DND-41 (cell line): Measurements from ENCODE around the gene SOCS3.

Experiments used
- ATAC-seq: fragments of 200-7000 bp; cut with Tn5 transposase; 3 replicates; pipeline ENCODE4 v1.9.1; 2021; ENCODE audit warnings: low read depth; ENCODE audit not compliant: insufficient read depth
- DNase-seq: peaks from one replicate; pipeline ENCODE4 v3.0.0-alpha.2; 2020
- H2AFZ ChIP-seq: 2 replicates; pipeline ENCODE4 v1.6.0; 2012; ENCODE audit warnings: low read depth, low read length
- H3K27ac ChIP-seq: 2 replicates; pipeline ENCODE4 v1.5.1; 2012; ENCODE audit warnings: low read length, inconsistent platforms
- H3K27me3 ChIP-seq: fragments of 200-600 bp; sonication (generic); 2 replicates; pipeline ENCODE4 v1.6.0; 2012; ENCODE audit warnings: low read length, mild to moderate bottlenecking, inconsistent platforms; ENCODE audit not compliant: insufficient read depth, poor library complexity
- H3K36me3 ChIP-seq: 2 replicates; pipeline ENCODE4 v1.5.1; 2012; ENCODE audit warnings: low read length, inconsistent platforms; ENCODE audit not compliant: insufficient read depth
- H3K4me1 ChIP-seq: 2 replicates; pipeline ENCODE4 v1.5.1; 2012; ENCODE audit warnings: mild to moderate bottlenecking, low read length; ENCODE audit not compliant: insufficient read depth
- H3K4me2 ChIP-seq: 2 replicates; pipeline ENCODE4 v1.6.0; 2012; ENCODE audit warnings: mild to moderate bottlenecking, moderate library complexity, low read length, inconsistent platforms; ENCODE audit not compliant: insufficient read depth
- H3K4me3 ChIP-seq, 2 experiments: fragments of 200-600 bp in 1 of 2; shearing (Covaris generic) in 1 of 2; 2 replicates each; pipeline ENCODE4 v1.5.1; 2012 to 2016; ENCODE audit warnings: inconsistent platforms in 2 of 2, low read length in 2 of 2, mild to moderate bottlenecking in 2 of 2, low read depth in 1 of 2, moderate library complexity in 1 of 2
- H3K79me2 ChIP-seq: 2 replicates; pipeline ENCODE4 v1.6.0; 2012; ENCODE audit warnings: low read length, inconsistent platforms; ENCODE audit not compliant: insufficient read depth
- H3K9ac ChIP-seq: 2 replicates; pipeline ENCODE4 v1.6.0; 2012; ENCODE audit warnings: low read depth, mild to moderate bottlenecking, inconsistent platforms, low read length, moderate library complexity
- H3K9me3 ChIP-seq: 2 replicates; pipeline ENCODE4 v1.5.1; 2012; ENCODE audit warnings: low read length, moderate library complexity, mild to moderate bottlenecking, inconsistent platforms; ENCODE audit not compliant: insufficient read depth, severe bottlenecking
- H4K20me1 ChIP-seq: 2 replicates; pipeline ENCODE4 v1.6.0; 2012; ENCODE audit warnings: low read length; ENCODE audit not compliant: insufficient read depth
- CTCF ChIP-seq: IDR thresholded peaks from 2 replicates; pipeline ENCODE4 v1.5.1; 2012; ENCODE audit warnings: borderline replicate concordance, low read length, moderate library complexity, mild to moderate bottlenecking; ENCODE audit not compliant: poor library complexity, severe bottlenecking; ENCODE audit errors: extremely low read depth
- EZH2 ChIP-seq: IDR thresholded peaks from 3 replicates; pipeline ENCODE4 v1.6.1; 2012; ENCODE audit warnings: borderline replicate concordance, low read depth, mild to moderate bottlenecking, moderate library complexity, low read length, inconsistent platforms; ENCODE audit not compliant: severe bottlenecking

Gene SOCS3

GRCh38 chr17:78394209-78394608, 34.3 kb upstream of the SOCS3 start:
- Histone ChIP-seq H3K9me3 (no peaks in the 10 kb centered on the region), H3K79me2 (peaks cover 73% of the 10 kb centered on the region), H3K27me3 (no peaks in the 10 kb centered on the region), H2AFZ (no peak overlapping the region), H3K27ac (no peak overlapping the region), H3K4me3 (no peak overlapping the region), H3K9ac (no peak overlapping the region), H3K4me2 (no peak overlapping the region), H3K36me3 (peaks cover 77% of the 10 kb centered on the region), H3K4me1 (no peaks in the 10 kb centered on the region), H4K20me1 (peaks cover 76% of the 10 kb centered on the region)
- ATAC-seq (no peak), DNase-seq (no peak)
- TF ChIP-seq EZH2: no peak
- TF ChIP-seq CTCF: no peak

GRCh38 chr17:78393575-78393974, 33.7 kb upstream of the SOCS3 start:
- no peak overlapping the region for H3K4me2 ChIP-seq

GRCh38 chr17:78392295-78392694, 32.4 kb upstream of the SOCS3 start:
- peaks cover 80% of the 10 kb centered on the region for H4K20me1 ChIP-seq
- no peak overlapping the region for H3K9ac ChIP-seq
- no peak for DNase-seq
- peaks cover 59% of the 10 kb centered on the region for H3K36me3 ChIP-seq
- H3K4me2 ChIP-seq: no peak overlapping the region
- TF ChIP-seq EZH2: no peak
- TF ChIP-seq CTCF: no peak
- H3K79me2 ChIP-seq: peaks cover 87% of the 10 kb centered on the region
- no peak overlapping the region for H2AFZ ChIP-seq
- ATAC-seq: no peak
- H3K4me3 ChIP-seq: no peak overlapping the region
- H3K4me1 ChIP-seq: no peaks in the 10 kb centered on the region
- H3K9me3 ChIP-seq: no peaks in the 10 kb centered on the region
- H3K27me3 ChIP-seq: no peaks in the 10 kb centered on the region
- H3K27ac ChIP-seq: no peak overlapping the region

More at GRCh38 chr17:78393575-78393974, 33.7 kb upstream of the SOCS3 start:
- Histone ChIP-seq H4K20me1 (peaks cover 76% of the 10 kb centered on the region), H3K79me2 (peaks cover 79% of the 10 kb centered on the region), H3K9me3 (no peaks in the 10 kb centered on the region), H3K4me3 (no peak overlapping the region), H3K27me3 (no peaks in the 10 kb centered on the region), H3K9ac (no peak overlapping the region), H3K27ac (no peak overlapping the region), H3K4me1 (no peaks in the 10 kb centered on the region), H3K36me3 (peaks cover 71% of the 10 kb centered on the region), H2AFZ (no peak overlapping the region)
- DNase-seq (no peak), ATAC-seq (no peak)
- no peak for TF ChIP-seq EZH2
- TF ChIP-seq CTCF: no peak

- Histone ChIP-seq H3K27ac (no peak overlapping the region), H3K4me2 (no peak overlapping the region)
These were observed 32.0 kb upstream of the SOCS3 start for GRCh38 chr17:78391843-78392242.

More at GRCh38 chr17:78391843-78392242, 32.0 kb upstream of the SOCS3 start:
- Histone ChIP-seq H3K9ac (no peak overlapping the region), H3K9me3 (no peaks in the 10 kb centered on the region), H3K4me1 (no peaks in the 10 kb centered on the region), H3K79me2 (peaks cover 88% of the 10 kb centered on the region), H3K36me3 (peaks cover 54% of the 10 kb centered on the region), H2AFZ (no peak overlapping the region), H3K27me3 (no peaks in the 10 kb centered on the region), H4K20me1 (peaks cover 78% of the 10 kb centered on the region), H3K4me3 (no peak overlapping the region)
- TF ChIP-seq CTCF (no peak), EZH2 (no peak)
- DNase-seq (no peak), ATAC-seq (no peak)
